Peyer's patch (tissue), 4 donors: ENCODE measurements around the gene ARID1B.

ENCODE experiments used
- CTCF ChIP-seq, 6 experiments: fragments of 450-650 bp in 4 of 6; fragments of 200-600 bp in 2 of 6; sonication (generic) in 1 of 6; IDR thresholded peaks; one replicate each; pipeline ENCODE4 v1.5.1; 2017 to 2019; ENCODE audit warnings: antibody characterized with exemption in 6 of 6, mild to moderate bottlenecking in 3 of 6, moderate library complexity in 1 of 6
- POLR2A ChIP-seq, 2 donors: fragments of 450-650 bp; IDR thresholded peaks; one replicate each; pipeline ENCODE4 v1.5.1; 2017; ENCODE audit warnings: antibody characterized with exemption in 2 of 2, mild to moderate bottlenecking in 2 of 2, moderate library complexity in 2 of 2

- no peak for TF ChIP-seq CTCF (IDR thresholded peaks at IDR 0.05)
- TF ChIP-seq POLR2A (IDR thresholded peaks at IDR 0.05) = no peak
Observed at GRCh38 chr6:157143171-157143889, 366.2 kb downstream of the ARID1B start.
